Measurements from ENCODE around the gene TSHZ2. TPM values are rescaled to one million over a fixed set of nuclear protein-coding genes. Genes with fewer than 3 reads are reported as not detected.

TSHZ2 gene
- total RNA-seq, 4 donors from 2014 or later, result 35.6 to 83.5 (median 48.8) TPM

DNA sequence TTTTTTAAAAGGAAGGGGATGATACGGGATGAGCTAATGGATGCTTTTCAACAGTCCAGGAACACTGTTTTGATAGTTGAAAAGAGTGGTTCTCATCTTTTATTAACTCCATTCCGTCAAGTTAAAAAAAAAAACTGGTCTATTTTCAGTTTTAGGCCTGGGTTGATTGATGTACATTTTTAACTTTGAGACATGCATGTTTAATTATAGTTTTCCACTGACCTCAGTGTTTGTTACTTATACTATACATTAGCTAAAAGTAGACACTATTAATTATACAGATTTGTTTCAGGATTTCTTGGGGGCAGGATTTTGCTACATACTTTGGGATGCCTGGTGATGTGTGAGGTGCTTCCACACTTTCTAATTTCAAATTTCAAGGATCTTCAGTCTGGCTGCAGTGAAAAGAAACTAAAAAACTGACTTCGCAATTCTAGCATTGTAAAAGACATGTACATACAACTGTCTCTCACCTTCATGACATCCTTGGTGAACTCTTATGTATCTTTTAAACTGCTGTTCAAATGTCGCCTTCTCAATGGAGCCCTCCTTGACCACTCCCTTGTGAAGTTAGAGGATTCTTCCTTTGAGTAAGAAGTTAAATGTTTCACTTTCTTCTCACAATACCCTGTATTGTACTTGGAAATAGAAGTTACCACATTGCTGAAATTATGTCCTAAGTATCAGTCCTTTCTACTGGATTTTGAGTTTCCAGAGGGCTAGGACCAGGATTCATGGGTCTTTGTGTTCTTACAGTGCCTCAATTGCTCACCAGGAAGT lies 101.7 kb downstream of the TSHZ2 start:
- TF ChIP-seq, protein P1, sequence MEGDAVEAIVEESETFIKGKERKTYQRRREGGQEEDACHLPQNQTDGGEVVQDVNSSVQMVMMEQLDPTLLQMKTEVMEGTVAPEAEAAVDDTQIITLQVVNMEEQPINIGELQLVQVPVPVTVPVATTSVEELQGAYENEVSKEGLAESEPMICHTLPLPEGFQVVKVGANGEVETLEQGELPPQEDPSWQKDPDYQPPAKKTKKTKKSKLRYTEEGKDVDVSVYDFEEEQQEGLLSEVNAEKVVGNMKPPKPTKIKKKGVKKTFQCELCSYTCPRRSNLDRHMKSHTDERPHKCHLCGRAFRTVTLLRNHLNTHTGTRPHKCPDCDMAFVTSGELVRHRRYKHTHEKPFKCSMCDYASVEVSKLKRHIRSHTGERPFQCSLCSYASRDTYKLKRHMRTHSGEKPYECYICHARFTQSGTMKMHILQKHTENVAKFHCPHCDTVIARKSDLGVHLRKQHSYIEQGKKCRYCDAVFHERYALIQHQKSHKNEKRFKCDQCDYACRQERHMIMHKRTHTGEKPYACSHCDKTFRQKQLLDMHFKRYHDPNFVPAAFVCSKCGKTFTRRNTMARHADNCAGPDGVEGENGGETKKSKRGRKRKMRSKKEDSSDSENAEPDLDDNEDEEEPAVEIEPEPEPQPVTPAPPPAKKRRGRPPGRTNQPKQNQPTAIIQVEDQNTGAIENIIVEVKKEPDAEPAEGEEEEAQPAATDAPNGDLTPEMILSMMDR (IDR thresholded peaks at IDR 0.05), result no peak
- ATAC-seq (ENCODE audit: low FRiP score) (no peak), DNase-seq (ENCODE audit: low spot score) (no peak)

DNA sequence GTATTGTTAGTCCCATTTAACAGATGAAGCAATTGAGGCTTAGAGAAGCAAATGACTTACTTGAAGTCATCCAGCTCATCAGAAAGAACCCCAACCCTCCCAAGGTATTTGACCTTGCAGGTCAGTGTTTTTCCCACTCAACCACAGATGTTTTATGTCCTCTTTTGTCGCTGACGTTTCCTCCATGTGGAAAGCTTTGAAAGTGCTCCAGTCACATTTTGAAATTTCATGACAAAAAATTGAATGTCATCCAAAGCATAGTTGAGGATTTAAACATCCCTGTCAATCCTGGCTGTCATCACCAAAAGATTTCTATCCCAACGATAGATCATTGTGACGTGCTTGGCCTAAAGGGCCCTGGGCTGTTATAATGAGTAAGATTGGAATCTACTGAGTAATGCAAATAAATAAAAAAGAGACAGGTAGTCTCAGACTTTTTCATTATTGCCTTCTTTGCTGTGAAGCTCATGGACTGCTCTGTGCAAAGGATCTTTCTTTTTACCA lies 102.7 kb downstream of the TSHZ2 start:
- ATAC-seq (ENCODE audit: low FRiP score) (no peak), DNase-seq (ENCODE audit: low spot score) (no peak)
- TF ChIP-seq, protein P1 (IDR thresholded peaks at IDR 0.05), result no peak

DNA sequence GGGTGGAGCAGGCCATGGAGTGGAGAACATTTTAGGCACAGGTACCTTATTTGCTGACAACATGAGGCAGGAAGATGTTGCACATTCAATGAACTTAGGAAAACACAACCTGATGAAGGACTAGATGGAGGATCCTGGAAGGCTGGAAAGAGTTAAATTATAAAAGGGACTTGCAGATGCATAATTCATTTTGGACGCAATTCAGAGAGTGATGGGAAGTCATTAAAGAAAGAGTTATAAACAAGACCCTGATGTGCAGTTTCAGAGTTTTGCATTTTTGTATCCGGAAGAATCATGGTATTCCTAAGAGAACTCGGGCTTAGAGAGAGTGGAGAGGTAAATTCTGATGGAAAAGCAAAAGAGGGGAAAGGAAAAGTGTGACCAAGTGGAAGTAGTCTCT lies 104.5 kb downstream of the TSHZ2 start:
- ATAC-seq (ENCODE audit: low FRiP score) (no peak), DNase-seq (ENCODE audit: low spot score) (no peak)
- TF ChIP-seq, protein P1 (IDR thresholded peaks at IDR 0.05), result no peak

DNA sequence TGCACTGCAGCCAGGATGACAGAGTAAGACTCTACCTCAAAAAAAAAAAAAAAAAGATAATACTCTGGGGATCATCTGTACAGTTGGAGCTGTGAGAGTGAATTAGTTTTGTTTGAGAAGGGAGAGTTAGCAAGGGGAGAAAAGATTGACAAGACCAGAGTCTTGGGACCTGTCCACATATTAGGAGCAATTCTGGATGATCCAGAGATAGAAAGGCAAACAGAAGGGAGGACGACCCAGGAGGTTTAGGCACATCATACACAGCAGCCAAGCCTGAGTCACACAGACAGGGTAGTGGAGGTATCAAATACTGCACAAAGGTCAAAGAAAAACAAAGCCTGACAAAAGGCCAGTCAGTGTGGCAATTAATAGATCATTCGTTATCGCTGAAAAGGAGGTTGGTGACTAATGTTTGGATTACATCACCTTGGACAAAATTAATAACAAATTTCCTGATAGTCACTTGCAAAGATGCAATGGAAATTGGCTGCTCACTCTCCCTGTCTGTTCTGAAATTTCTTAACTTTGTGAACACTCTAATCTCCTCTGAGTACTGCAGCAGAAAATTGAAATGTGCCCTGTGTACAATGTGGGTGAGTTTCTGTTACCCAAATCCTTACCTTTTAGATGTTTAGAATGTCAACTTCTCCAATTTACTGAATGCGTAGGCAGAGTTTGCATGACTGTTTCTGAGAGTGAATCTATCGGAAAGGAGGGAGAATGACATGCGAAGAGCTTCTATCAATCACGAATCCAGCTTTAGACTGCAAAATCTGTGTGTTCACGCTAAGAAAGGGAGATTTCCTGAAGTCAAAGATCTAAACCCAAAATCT lies 105.4 kb downstream of the TSHZ2 start:
- TF ChIP-seq, protein P1 (IDR thresholded peaks at IDR 0.05), result no peak
- peak; percentile 93 for ATAC-seq (ENCODE audit: low FRiP score)
- DNase-seq (ENCODE audit: low spot score), result peak; percentile 50

DNA sequence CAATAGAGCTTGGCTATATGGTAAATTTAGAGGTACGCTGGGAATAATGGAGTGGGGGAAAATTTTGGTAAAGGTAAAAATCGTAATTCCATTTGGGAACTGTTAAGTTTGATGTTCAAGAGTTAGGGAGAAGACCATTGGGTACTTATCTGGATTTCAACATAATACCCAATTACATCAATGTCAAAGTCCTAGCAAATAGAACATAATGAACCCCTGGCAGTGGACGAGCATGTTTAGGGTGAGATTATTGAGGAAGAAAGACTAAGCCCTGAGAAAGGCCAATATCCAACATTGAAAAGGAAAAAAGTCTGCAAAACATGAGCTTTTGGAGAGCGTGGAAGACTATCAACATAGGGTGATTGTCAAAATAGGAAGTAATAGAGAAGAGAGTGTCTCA lies 106.6 kb downstream of the TSHZ2 start:
- DNase-seq (ENCODE audit: low spot score) (no peak), ATAC-seq (ENCODE audit: low FRiP score) (no peak)
- TF ChIP-seq, protein P1 (IDR thresholded peaks at IDR 0.05), result no peak

DNA sequence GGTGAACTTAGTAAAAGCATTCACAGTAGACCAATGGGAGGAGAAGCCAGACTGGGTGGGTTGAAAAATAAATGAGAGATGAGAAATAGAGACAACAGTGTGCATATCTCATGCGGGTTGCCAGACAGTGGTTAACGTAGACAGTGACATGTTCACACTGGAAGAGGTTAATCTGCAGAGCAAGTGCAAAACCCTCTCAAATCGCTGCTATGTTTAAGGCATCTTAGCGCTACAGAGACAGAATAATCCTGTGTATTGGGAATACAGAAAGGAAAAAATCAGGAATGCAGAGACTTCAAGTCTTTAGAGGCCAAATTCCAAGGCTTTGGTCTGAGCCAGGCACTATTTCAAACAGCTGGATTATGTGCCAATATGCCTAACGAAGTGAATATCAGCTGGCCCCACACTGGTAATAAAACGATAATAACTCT lies 107.1 kb downstream of the TSHZ2 start:
- TF ChIP-seq, protein P1 (IDR thresholded peaks at IDR 0.05), result no peak
- no peak for ATAC-seq (ENCODE audit: low FRiP score)
- no peak for DNase-seq (ENCODE audit: low spot score)
